Tibial nerve (tissue), 4 donors: ENCODE data around the gene CYP3A5.

Experiments used
- CTCF ChIP-seq, 5 experiments: fragments of 200-600 bp in 3 of 5; fragments of 450-650 bp in 2 of 5; sonication (generic) in 3 of 5; IDR thresholded peaks; one replicate each; pipeline ENCODE4 v1.5.1; 2016 to 2019; ENCODE audit warnings: antibody characterized with exemption in 5 of 5, mild to moderate bottlenecking in 3 of 5, moderate library complexity in 2 of 5
- EP300 ChIP-seq, 2 donors: sonication (generic); formaldehyde crosslinking; IDR thresholded peaks; one replicate each; pipeline ENCODE4 v1.6.1; 2017; ENCODE audit warnings: antibody characterized with exemption in 2 of 2, mild to moderate bottlenecking in 1 of 2
- POLR2A ChIP-seq, 2 donors: fragments of 450-650 bp; IDR thresholded peaks; one replicate each; pipeline ENCODE4 v1.6.1; 2017; ENCODE audit warnings: antibody characterized with exemption in 2 of 2, mild to moderate bottlenecking in 2 of 2, moderate library complexity in 2 of 2

- TF ChIP-seq CTCF (IDR thresholded peaks at IDR 0.05) (no peak), POLR2A (IDR thresholded peaks at IDR 0.05) (no peak), EP300 (IDR thresholded peaks at IDR 0.05) (no peak)
Observed at GRCh38 chr7:99668541-99668940, 11.3 kb downstream of the CYP3A5 start.
